HG02938 (cell line): Measurements from ENCODE around the gene BFSP2.
"Not testable (repeated sequence)": the region's sequence is repeated elsewhere in the genome, so short reads cannot be mapped to it uniquely, and the experiment has no call there.

Experiments used
- ATAC-seq: cut with Tn5 transposase; IDR thresholded peaks from one replicate; pipeline ENCODE4 v1.9.1; 2021; ENCODE audit warnings: mild to moderate bottlenecking, moderate library complexity; ENCODE audit not compliant: unreplicated experiment

BFSP2 gene

GRCh38 chr3:133452641-133453319 lies 52.9 kb downstream of the BFSP2 start:
- no peak for ATAC-seq

GRCh38 chr3:133453383-133453782 lies 53.5 kb downstream of the BFSP2 start:
- no peak for ATAC-seq

- no peak for ATAC-seq
These were observed 55.4 kb downstream of the BFSP2 start for GRCh38 chr3:133455281-133455680.

- no peak for ATAC-seq
These were observed 56.1 kb downstream of the BFSP2 start for GRCh38 chr3:133455960-133456359.

- ATAC-seq: no peak
These were observed 57.2 kb downstream of the BFSP2 start for GRCh38 chr3:133457025-133457424.

GRCh38 chr3:133457465-133458067 lies 57.7 kb downstream of the BFSP2 start:
- no peak for ATAC-seq

GRCh38 chr3:133459400-133459799 lies 59.5 kb downstream of the BFSP2 start:
- ATAC-seq: no peak

GRCh38 chr3:133460809-133461208 lies 61.0 kb downstream of the BFSP2 start:
- no peak for ATAC-seq

- ATAC-seq: no peak
These were observed 61.4 kb downstream of the BFSP2 start for GRCh38 chr3:133461291-133461690.

GRCh38 chr3:133463347-133463860 lies 63.5 kb downstream of the BFSP2 start:
- ATAC-seq: no peak

- no peak for ATAC-seq
These were observed 64.7 kb downstream of the BFSP2 start for GRCh38 chr3:133464573-133464972.

- ATAC-seq: no peak
These were observed 66.9 kb downstream of the BFSP2 start for GRCh38 chr3:133466531-133467386.

- no peak for ATAC-seq
These were observed 67.9 kb downstream of the BFSP2 start for GRCh38 chr3:133467780-133468179.

GRCh38 chr3:133468251-133468721 lies 68.4 kb downstream of the BFSP2 start:
- ATAC-seq: no peak

GRCh38 chr3:133469140-133469731 lies 69.4 kb downstream of the BFSP2 start:
- no peak for ATAC-seq

GRCh38 chr3:133472242-133472641 lies 72.4 kb downstream of the BFSP2 start:
- ATAC-seq: no peak

GRCh38 chr3:133472889-133473288 lies 73.0 kb downstream of the BFSP2 start:
- no peak for ATAC-seq

GRCh38 chr3:133473472-133474191 lies 73.8 kb downstream of the BFSP2 start:
- not testable (repeated sequence) for ATAC-seq

GRCh38 chr3:133474251-133474801 lies 74.5 kb downstream of the BFSP2 start:
- no peak for ATAC-seq

GRCh38 chr3:133474817-133475216 lies 75.0 kb downstream of the BFSP2 start:
- ATAC-seq: no peak
